A673 (cell line): ENCODE data around the gene NCAPH2. TPM values are rescaled to one million over a fixed set of nuclear protein-coding genes. Genes with fewer than 3 reads are reported as not detected.

Source experiments
- BruUV-seq: library from RNA; stranded (reverse); fragments of 400-500 nt; replicated peaks from 2 replicates; lab custom pipeline; 2021; lab: Mats Ljungman, UMichigan
- CTCF ChIA-PET: fragments of 300-600 bp; sonication (Branson Sonifier 250); formaldehyde crosslinking; loops from one replicate; lab custom pipeline; 2022; ENCODE audit warnings: antibody characterized with exemption; lab: Charles Lee
- POLR2A ChIA-PET: fragments of 300-600 bp; sonication (Branson Sonifier 250); formaldehyde crosslinking; loops from one replicate; lab custom pipeline; 2022; ENCODE audit warnings: antibody characterized with exemption; ENCODE audit not compliant: low non-redundant PET; lab: Charles Lee
- DNase-seq: peaks from one replicate; pipeline ENCODE4 v3.0.0-alpha.2; 2015; ENCODE audit warnings: low spot score
- H3K27ac ChIP-seq: fragments of 200-600 bp; sonication (generic); 2 replicates; pipeline ENCODE4 v1.5.1; 2016; ENCODE audit warnings: mixed run types, low read depth, mild to moderate bottlenecking, mixed read lengths, antibody characterized with exemption, low read length; ENCODE audit not compliant: poor library complexity, severe bottlenecking
- H3K27me3 ChIP-seq: fragments of 200-600 bp; sonication (generic); replicated peaks from 2 replicates; pipeline ENCODE4 v1.6.1; 2017; ENCODE audit warnings: mixed run types, low read depth, mild to moderate bottlenecking, mixed read lengths, antibody characterized with exemption, low read length; ENCODE audit not compliant: insufficient read depth, poor library complexity
- H3K36me3 ChIP-seq: fragments of 200-600 bp; sonication (generic); 2 replicates; pipeline ENCODE4 v1.6.1; 2016; ENCODE audit warnings: mixed run types, mild to moderate bottlenecking, mixed read lengths, antibody characterized with exemption, low read length; ENCODE audit not compliant: insufficient read depth, poor library complexity, severe bottlenecking
- H3K4me1 ChIP-seq: fragments of 200-600 bp; sonication (generic); 2 replicates; pipeline ENCODE4 v1.6.1; 2017; ENCODE audit warnings: mixed run types, mild to moderate bottlenecking, mixed read lengths, antibody characterized with exemption, low read length; ENCODE audit not compliant: insufficient read depth, poor library complexity, severe bottlenecking
- H3K4me3 ChIP-seq: fragments of 200-600 bp; sonication (generic); 2 replicates; pipeline ENCODE4 v1.5.1; 2016; ENCODE audit warnings: low read depth, mixed run types, mild to moderate bottlenecking, mixed read lengths, low read length; ENCODE audit not compliant: poor library complexity, severe bottlenecking
- H3K9me3 ChIP-seq: fragments of 200-600 bp; sonication (generic); 2 replicates; pipeline ENCODE4 v1.6.1; 2016; ENCODE audit warnings: mixed run types, low read depth, mild to moderate bottlenecking, mixed read lengths, antibody characterized with exemption, low read length; ENCODE audit not compliant: poor library complexity, severe bottlenecking
- CTCF ChIP-seq: fragments of 300-800, 200-600 bp; sonication (generic); conservative IDR thresholded peaks from 2 replicates; pipeline ENCODE4 v1.5.1; 2017; ENCODE audit warnings: low read depth, mild to moderate bottlenecking, antibody characterized with exemption, low read length, moderate library complexity, mixed read lengths
- EZH2 ChIP-seq: fragments of 200-600 bp; sonication (generic); IDR thresholded peaks from 2 replicates; pipeline ENCODE4 v1.6.1; 2017; ENCODE audit warnings: borderline replicate concordance, low read depth, mild to moderate bottlenecking, mixed read lengths, antibody characterized with exemption, low read length; ENCODE audit not compliant: poor library complexity, severe bottlenecking
- intact Hi-C: fragments of 100-400 bp; cut with micrococcal nuclease; formaldehyde crosslinking; loops from one replicate; pipeline ENCODE4 v1.10.0; 2022; ENCODE audit not compliant: unreplicated experiment
- total RNA-seq: library from RNA; stranded (reverse); gene quantifications from 2 replicates; pipeline ENCODE4 v1.2.3, GENCODE V29; 2021

Gene NCAPH2
- total RNA-seq, 1 experiment from 2014 or later = 135 TPM

- Histone ChIP-seq H3K27me3 (peaks cover 10% of the 10 kb centered on the region), H3K36me3 (no peaks in the 10 kb centered on the region), H3K27ac (peak within 1 kb of the TSS; percentile 77), H3K4me1 (peaks cover 7% of the 10 kb centered on the region), H3K4me3 (peak within 1 kb of the TSS; percentile 82), H3K9me3 (no peaks in the 10 kb centered on the region)
- peak; percentile 63 for DNase-seq
- CTCF ChIA-PET = no interaction called here
- TF ChIP-seq EZH2 (no peak), CTCF (no peak)
- no TSS peak for BruUV-seq
- POLR2A ChIA-PET = no interaction called here
- intact Hi-C loops = no loop called here
These were observed 26.5 kb upstream of the NCAPH2 start, which contains the start of gene ADM2 for GRCh38 chr22:50481440-50482106. Gene ADM2, plus strand, starts transcription at chr22:50481543. Its CDS starts 305 bp downstream, at chr22:50481848.

- CTCF ChIA-PET = no interaction called here
- POLR2A ChIA-PET = no interaction called here
- Histone ChIP-seq H3K4me1 (peaks cover 7% of the 10 kb centered on the region), H3K4me3 (peak overlapping the region; percentile 82), H3K27me3 (peaks cover 10% of the 10 kb centered on the region), H3K27ac (peak overlapping the region; percentile 77), H3K9me3 (no peaks in the 10 kb centered on the region), H3K36me3 (no peaks in the 10 kb centered on the region)
- no TSS peak for BruUV-seq
- DNase-seq = no peak
- intact Hi-C loops = no loop called here
- no peak for TF ChIP-seq EZH2
These were observed 25.6 kb upstream of the NCAPH2 start for GRCh38 chr22:50482107-50483074.

GRCh38 chr22:50483106-50483505 lies 24.9 kb upstream of the NCAPH2 start:
- H3K9me3 ChIP-seq = no peaks in the 10 kb centered on the region
- peaks cover 10% of the 10 kb centered on the region for H3K27me3 ChIP-seq
- POLR2A ChIA-PET = no interaction called here
- CTCF ChIA-PET = no interaction called here
- H3K36me3 ChIP-seq = no peaks in the 10 kb centered on the region
- TF ChIP-seq EZH2 (no peak), CTCF (no peak)
- peak overlapping the region; percentile 82 for H3K4me3 ChIP-seq
- H3K4me1 ChIP-seq = peaks cover 7% of the 10 kb centered on the region
- intact Hi-C loops = no loop called here
- H3K27ac ChIP-seq = no peak overlapping the region
- BruUV-seq = no TSS peak
- DNase-seq = no peak
